ENCODE data around the gene SPDYE4.

SPDYE4 gene

GRCh38 chr17:8789743-8790142, 31.4 kb upstream of the SPDYE4 start:
- Histone ChIP-seq H3K9me3 (ENCODE audit: insufficient read depth, low read depth, low read length) (no peaks in the 10 kb centered on the region), H3K4me1 (ENCODE audit: insufficient read depth, low read length, poor library complexity, severe bottlenecking) (no peaks in the 10 kb centered on the region), H3K36me3 (ENCODE audit: insufficient read depth, low read length) (no peaks in the 10 kb centered on the region)

DNA sequence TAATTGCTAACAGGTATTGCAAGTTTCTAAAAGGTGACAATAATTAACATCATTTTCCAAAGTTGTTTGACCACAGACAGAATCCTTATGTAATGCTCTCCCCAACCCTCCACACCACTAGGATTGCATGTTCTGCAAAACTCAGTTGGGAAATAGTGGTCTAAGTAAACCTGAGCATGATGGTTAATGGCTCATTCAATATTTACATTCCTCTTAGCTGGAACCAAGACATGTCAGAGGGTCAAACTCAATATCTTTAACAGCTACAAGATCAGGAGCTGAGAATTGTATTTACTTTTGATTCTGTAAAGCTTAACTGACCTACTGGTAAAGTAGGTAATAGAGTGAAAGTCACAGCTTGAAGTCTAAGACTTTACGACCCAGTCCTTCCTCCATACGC, 30.7 kb upstream of the SPDYE4 start:
- Histone ChIP-seq H2AFZ (ENCODE audit: low read length) (no peak overlapping the region), H3K4me1 (ENCODE audit: insufficient read depth, low read length, poor library complexity, severe bottlenecking) (no peaks in the 10 kb centered on the region), H3K36me3 (ENCODE audit: insufficient read depth, low read length) (no peaks in the 10 kb centered on the region), H3K4me3 (ENCODE audit: low read length, poor library complexity, severe bottlenecking) (no peak overlapping the region), H3K9ac (ENCODE audit: low read depth, low read length, poor library complexity, severe bottlenecking) (no peak overlapping the region), H3K9me2 (replicated peaks; ENCODE audit: low read depth, low read length) (no peaks in the 10 kb centered on the region), H3K4me2 (ENCODE audit: low read depth, low read length, poor library complexity, severe bottlenecking) (no peak overlapping the region), H3K27me3 (ENCODE audit: insufficient read depth, low read length, poor library complexity, severe bottlenecking) (no peaks in the 10 kb centered on the region), H4K20me1 (ENCODE audit: insufficient read depth, low read length, poor library complexity, severe bottlenecking) (no peaks in the 10 kb centered on the region), H3F3A (ENCODE audit: low read depth) (no peaks in the 10 kb centered on the region), H3K9me3 (ENCODE audit: insufficient read depth, low read depth, low read length) (no peaks in the 10 kb centered on the region), H3K79me2 (ENCODE audit: insufficient read depth, low read length) (no peaks in the 10 kb centered on the region)
- TF ChIP-seq, protein P1, sequence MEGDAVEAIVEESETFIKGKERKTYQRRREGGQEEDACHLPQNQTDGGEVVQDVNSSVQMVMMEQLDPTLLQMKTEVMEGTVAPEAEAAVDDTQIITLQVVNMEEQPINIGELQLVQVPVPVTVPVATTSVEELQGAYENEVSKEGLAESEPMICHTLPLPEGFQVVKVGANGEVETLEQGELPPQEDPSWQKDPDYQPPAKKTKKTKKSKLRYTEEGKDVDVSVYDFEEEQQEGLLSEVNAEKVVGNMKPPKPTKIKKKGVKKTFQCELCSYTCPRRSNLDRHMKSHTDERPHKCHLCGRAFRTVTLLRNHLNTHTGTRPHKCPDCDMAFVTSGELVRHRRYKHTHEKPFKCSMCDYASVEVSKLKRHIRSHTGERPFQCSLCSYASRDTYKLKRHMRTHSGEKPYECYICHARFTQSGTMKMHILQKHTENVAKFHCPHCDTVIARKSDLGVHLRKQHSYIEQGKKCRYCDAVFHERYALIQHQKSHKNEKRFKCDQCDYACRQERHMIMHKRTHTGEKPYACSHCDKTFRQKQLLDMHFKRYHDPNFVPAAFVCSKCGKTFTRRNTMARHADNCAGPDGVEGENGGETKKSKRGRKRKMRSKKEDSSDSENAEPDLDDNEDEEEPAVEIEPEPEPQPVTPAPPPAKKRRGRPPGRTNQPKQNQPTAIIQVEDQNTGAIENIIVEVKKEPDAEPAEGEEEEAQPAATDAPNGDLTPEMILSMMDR (conservative IDR thresholded peaks at IDR 0.05; ENCODE audit: low read length): no peak

More at GRCh38 chr17:8789743-8790142, 31.4 kb upstream of the SPDYE4 start:
- Histone ChIP-seq H3K79me2 (ENCODE audit: insufficient read depth, low read length) (no peaks in the 10 kb centered on the region), H3K4me3 (ENCODE audit: low read length, poor library complexity, severe bottlenecking) (no peak overlapping the region), H3K27me3 (ENCODE audit: insufficient read depth, low read length, poor library complexity, severe bottlenecking) (no peaks in the 10 kb centered on the region), H2AFZ (ENCODE audit: low read length) (no peak overlapping the region), H3F3A (ENCODE audit: low read depth) (no peaks in the 10 kb centered on the region), H3K9ac (ENCODE audit: low read depth, low read length, poor library complexity, severe bottlenecking) (no peak overlapping the region), H4K20me1 (ENCODE audit: insufficient read depth, low read length, poor library complexity, severe bottlenecking) (no peaks in the 10 kb centered on the region), H3K4me2 (ENCODE audit: low read depth, low read length, poor library complexity, severe bottlenecking) (no peak overlapping the region), H3K9me2 (replicated peaks; ENCODE audit: low read depth, low read length) (no peaks in the 10 kb centered on the region)
- TF ChIP-seq, protein P1 (conservative IDR thresholded peaks at IDR 0.05; ENCODE audit: low read length): no peak
- TF ChIP-seq EZH2phosphoT487 (IDR thresholded peaks at IDR 0.05; ENCODE audit: borderline replicate concordance): no peak

- Histone ChIP-seq H3K9ac (ENCODE audit: low read depth, low read length, poor library complexity, severe bottlenecking) (no peak overlapping the region), H3F3A (ENCODE audit: low read depth) (no peaks in the 10 kb centered on the region), H3K4me2 (ENCODE audit: low read depth, low read length, poor library complexity, severe bottlenecking) (peak overlapping the region; percentile 18), H4K20me1 (ENCODE audit: insufficient read depth, low read length, poor library complexity, severe bottlenecking) (no peaks in the 10 kb centered on the region), H3K27me3 (ENCODE audit: insufficient read depth, low read length, poor library complexity, severe bottlenecking) (no peaks in the 10 kb centered on the region), H3K9me2 (replicated peaks; ENCODE audit: low read depth, low read length) (no peaks in the 10 kb centered on the region), H3K9me3 (ENCODE audit: insufficient read depth, low read depth, low read length) (no peaks in the 10 kb centered on the region), H2AFZ (ENCODE audit: low read length) (peak overlapping the region; percentile 68), H3K36me3 (ENCODE audit: insufficient read depth, low read length) (no peaks in the 10 kb centered on the region), H3K4me1 (ENCODE audit: insufficient read depth, low read length, poor library complexity, severe bottlenecking) (no peaks in the 10 kb centered on the region), H3K79me2 (ENCODE audit: insufficient read depth, low read length) (no peaks in the 10 kb centered on the region), H3K4me3 (ENCODE audit: low read length, poor library complexity, severe bottlenecking) (no peak overlapping the region)
- TF ChIP-seq, protein P1 (conservative IDR thresholded peaks at IDR 0.05; ENCODE audit: low read length): peak; percentile 86
- TF ChIP-seq EZH2phosphoT487 (IDR thresholded peaks at IDR 0.05; ENCODE audit: borderline replicate concordance): no peak
Measured at GRCh38 chr17:8785547-8786413, 27.4 kb upstream of the SPDYE4 start.
